H9 (cell line): ENCODE results near the gene VSTM4. TPM values are rescaled to one million over a fixed set of nuclear protein-coding genes. Genes with fewer than 3 reads are reported as not detected.

Source experiments
- DNase-seq: peaks from one replicate; pipeline ENCODE4 v3.0.0-alpha.2; 2017
- H2AFZ ChIP-seq: one replicate; pipeline ENCODE4 v1.6.1; 2013; ENCODE audit warnings: mild to moderate bottlenecking, low read length, control low read depth, moderate library complexity
- H2AK5ac ChIP-seq: 2 replicates; pipeline ENCODE4 v1.6.1; 2013; ENCODE audit warnings: low read length, control low read depth, mixed read lengths; ENCODE audit not compliant: insufficient read length
- H2BK120ac ChIP-seq: one replicate; pipeline ENCODE4 v1.6.1; 2013; ENCODE audit warnings: low read depth, mild to moderate bottlenecking, low read length, control low read depth, inconsistent platforms; ENCODE audit not compliant: poor library complexity, severe bottlenecking
- H2BK12ac ChIP-seq: 2 replicates; pipeline ENCODE4 v1.6.1; 2013; ENCODE audit warnings: low read length, control low read depth, mixed read lengths, low read depth; ENCODE audit not compliant: insufficient read length
- H2BK15ac ChIP-seq: 2 replicates; pipeline ENCODE4 v1.6.1; 2013; ENCODE audit warnings: low read depth, low read length, control low read depth
- H2BK20ac ChIP-seq: one replicate; pipeline ENCODE4 v1.6.1; 2013; ENCODE audit warnings: low read depth, mild to moderate bottlenecking, low read length, control low read depth, inconsistent platforms; ENCODE audit not compliant: poor library complexity, severe bottlenecking
- H2BK5ac ChIP-seq: 2 replicates; pipeline ENCODE4 v1.6.1; 2013; ENCODE audit warnings: low read length, control low read depth, mixed read lengths; ENCODE audit not compliant: insufficient read length
- H3K14ac ChIP-seq: 2 replicates; pipeline ENCODE4 v1.6.1; 2013; ENCODE audit warnings: low read length, control low read depth; ENCODE audit not compliant: insufficient read depth
- H3K18ac ChIP-seq: 2 replicates; pipeline ENCODE4 v1.6.1; 2013; ENCODE audit warnings: low read depth, mild to moderate bottlenecking, mixed read lengths, low read length, control low read depth; ENCODE audit not compliant: insufficient read length
- H3K23ac ChIP-seq: 2 replicates; pipeline ENCODE4 v1.6.1; 2013; ENCODE audit warnings: low read length, control low read depth, mixed read lengths, low read depth; ENCODE audit not compliant: insufficient read length
- H3K23me2 ChIP-seq: 2 replicates; pipeline ENCODE4 v1.6.1; 2013; ENCODE audit warnings: low read depth, mild to moderate bottlenecking, mixed read lengths, low read length, control low read depth; ENCODE audit not compliant: insufficient read length, poor library complexity, severe bottlenecking
- H3K27ac ChIP-seq: 2 replicates; pipeline ENCODE4 v1.5.1; 2013; ENCODE audit warnings: low read length, control low read depth, mixed read lengths, low read depth; ENCODE audit not compliant: insufficient read length
- H3K27me3 ChIP-seq: 2 replicates; pipeline ENCODE4 v1.6.1; 2013; ENCODE audit warnings: low read length, control low read depth, inconsistent platforms; ENCODE audit not compliant: insufficient read depth
- H3K4ac ChIP-seq: 2 replicates; pipeline ENCODE4 v1.6.1; 2013; ENCODE audit warnings: low read depth, mild to moderate bottlenecking, control low read depth, inconsistent platforms, low read length, moderate library complexity
- H3K4me1 ChIP-seq: 2 replicates; pipeline ENCODE4 v1.6.1; 2013; ENCODE audit warnings: low read length, control low read depth, inconsistent platforms; ENCODE audit not compliant: insufficient read depth
- H3K4me2 ChIP-seq: 2 replicates; pipeline ENCODE4 v1.6.1; 2013; ENCODE audit warnings: low read length, control low read depth, mixed read lengths; ENCODE audit not compliant: insufficient read length, insufficient read depth
- H3K56ac ChIP-seq: 2 replicates; pipeline ENCODE4 v1.6.1; 2013; ENCODE audit warnings: low read depth, mild to moderate bottlenecking, mixed read lengths, low read length, control low read depth; ENCODE audit not compliant: insufficient read length
- H3K79me1 ChIP-seq: 2 replicates; pipeline ENCODE4 v1.6.1; 2013; ENCODE audit warnings: low read depth, mild to moderate bottlenecking, moderate library complexity, low read length, control low read depth, inconsistent platforms; ENCODE audit not compliant: insufficient read depth, poor library complexity, severe bottlenecking
- H3K79me2 ChIP-seq: 2 replicates; pipeline ENCODE4 v1.6.1; 2013; ENCODE audit warnings: low read length, control low read depth, inconsistent platforms; ENCODE audit not compliant: insufficient read depth
- H3K9ac ChIP-seq: 2 replicates; pipeline ENCODE4 v1.6.1; 2013; ENCODE audit warnings: low read length, control low read depth, mixed read lengths; ENCODE audit not compliant: insufficient read length; ENCODE audit errors: extremely low read depth
- H3K9me3 ChIP-seq: one replicate; pipeline ENCODE4 v1.6.1; 2013; ENCODE audit warnings: low read depth, low read length, inconsistent platforms; ENCODE audit not compliant: control insufficient read depth
- H3T11ph ChIP-seq: one replicate; pipeline ENCODE4 v1.6.1; 2013; ENCODE audit warnings: mild to moderate bottlenecking, low read length, control low read depth, inconsistent platforms
- H4K20me1 ChIP-seq: one replicate; pipeline ENCODE4 v1.6.1; 2013; ENCODE audit not compliant: control insufficient read depth, insufficient read length, insufficient read depth
- H4K5ac ChIP-seq: 2 replicates; pipeline ENCODE4 v1.6.1; 2013; ENCODE audit warnings: low read depth, mild to moderate bottlenecking, mixed read lengths, low read length, control low read depth; ENCODE audit not compliant: insufficient read length
- H4K8ac ChIP-seq: replicated peaks from 2 replicates; pipeline ENCODE4 v1.6.1; 2013; ENCODE audit warnings: low read length, control low read depth, mixed read lengths, low read depth; ENCODE audit not compliant: insufficient read length
- H4K91ac ChIP-seq: 2 replicates; pipeline ENCODE4 v1.6.1; 2013; ENCODE audit warnings: low read depth, mild to moderate bottlenecking, moderate library complexity, mixed read lengths, low read length, control low read depth; ENCODE audit not compliant: insufficient read length
- H3K27ac Mint-ChIP-seq, 3 experiments: 2 replicates in 2 of 3; 3 replicates in 1 of 3; pipeline ENCODE4 v1.8.0; 2020 to 2021; ENCODE audit warnings: mixed read lengths in 3 of 3, mild to moderate bottlenecking in 1 of 3, moderate library complexity in 1 of 3
- H3K27me3 Mint-ChIP-seq: 2 replicates; pipeline ENCODE4 v1.8.0; 2021; ENCODE audit warnings: low read depth, mild to moderate bottlenecking, moderate library complexity, mixed read lengths
- H3K36me3 Mint-ChIP-seq, 3 experiments: 2 replicates in 2 of 3; 3 replicates in 1 of 3; pipeline ENCODE4 v1.8.0; 2020 to 2021; ENCODE audit warnings: low read depth in 3 of 3, mixed read lengths in 3 of 3; ENCODE audit not compliant: insufficient read depth in 1 of 3
- H3K4me1 Mint-ChIP-seq, 2 experiments: 2 replicates each; pipeline ENCODE4 v1.8.0; 2020; ENCODE audit warnings: mixed read lengths in 2 of 2
- H3K4me3 Mint-ChIP-seq, 2 experiments: 2 replicates in 1 of 2; 3 replicates in 1 of 2; pipeline ENCODE4 v1.8.0; 2020 to 2021; ENCODE audit warnings: mild to moderate bottlenecking in 2 of 2, mixed read lengths in 2 of 2, moderate library complexity in 1 of 2
- H3K9me3 Mint-ChIP-seq, 2 experiments: 2 replicates in 1 of 2; 3 replicates in 1 of 2; pipeline ENCODE4 v1.8.0; 2020; ENCODE audit warnings: mild to moderate bottlenecking in 2 of 2, mixed read lengths in 2 of 2, moderate library complexity in 1 of 2
- CTCF ChIP-seq: fragments of 200-600 bp; sonication (generic); conservative IDR thresholded peaks from 3 replicates; pipeline ENCODE4 v1.8.0; 2021; ENCODE audit warnings: antibody characterized with exemption, mild to moderate bottlenecking
- WGBS: extraction: QIAGEN DNeasy Blood & Tissue Kit; methylation state at CpG from one replicate; pipeline ENCODE4 v1.1.7; 2013; ENCODE audit warnings: missing lambda C conversion rate, low lambda C conversion rate, mixed read lengths; ENCODE audit not compliant: insufficient read length; ENCODE audit errors: extremely low coverage; 5-methylcytosine and 5-hydroxymethylcytosine counted together
- total RNA-seq: library from RNA; stranded (reverse); gene quantifications from 2 replicates; pipeline ENCODE4 v1.2.1, GENCODE V29; 2021

VSTM4 gene
- total RNA-seq, 1 experiment from 2014 or later = 0.44 TPM

DNA sequence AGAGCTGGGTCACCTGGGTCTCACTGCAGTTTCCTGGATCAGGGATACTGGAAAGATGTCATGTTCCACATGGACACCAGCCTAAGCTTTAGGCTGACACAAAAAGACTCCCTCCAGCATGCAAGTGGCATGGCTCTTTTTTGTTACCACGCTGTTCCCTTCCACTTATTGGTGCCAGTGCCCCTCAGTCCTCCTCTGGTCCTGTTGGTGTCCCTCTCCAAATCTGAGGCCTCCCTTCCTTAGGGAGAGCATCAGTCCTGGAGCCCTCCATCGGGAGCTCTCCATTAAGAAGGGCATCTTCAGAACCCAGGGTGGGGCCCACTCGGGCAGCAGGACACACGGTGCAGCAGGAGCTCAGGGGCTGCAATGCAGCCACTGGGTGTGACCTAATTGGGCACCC is 99.6 kb downstream of the VSTM4 start:
- TF ChIP-seq CTCF = no peak
- H4K5ac ChIP-seq = no peak overlapping the region
- H3K36me3 Mint-ChIP-seq = no peaks in the 10 kb centered on the region

More for the DNA sequence above, 99.6 kb downstream of the VSTM4 start:
- no peak overlapping the region for H3K27ac ChIP-seq
- no peak overlapping the region for H3K4me2 ChIP-seq
- Mint-ChIP-seq H3K9me3 (no peaks in the 10 kb centered on the region), H3K4me3 (no peak overlapping the region), H3K4me1 (peaks cover 9 to 12% of the 10 kb centered on the region in 2 experiments), H3K27ac (no peak overlapping the region), H3K27me3 (peaks cover 3% of the 10 kb centered on the region)
- H3K56ac ChIP-seq = no peak overlapping the region
- no peak overlapping the region for H3K14ac ChIP-seq
- H2BK20ac ChIP-seq = no peak overlapping the region
- no peaks in the 10 kb centered on the region for H3K9me3 ChIP-seq
- H2BK12ac ChIP-seq = no peak overlapping the region
- no peak overlapping the region for H2BK120ac ChIP-seq
- H2AFZ ChIP-seq = no peak overlapping the region
- no peaks in the 10 kb centered on the region for H3K79me1 ChIP-seq
- no peak overlapping the region for H3K23ac ChIP-seq
- no peak overlapping the region for H2AK5ac ChIP-seq
- no peaks in the 10 kb centered on the region for H3K27me3 ChIP-seq
- no peak overlapping the region for H2BK5ac ChIP-seq
- H2BK15ac ChIP-seq = no peak overlapping the region
- no peaks in the 10 kb centered on the region for H3K23me2 ChIP-seq
- no peak overlapping the region for H3K9ac ChIP-seq
- no peak overlapping the region for H3K4ac ChIP-seq
- no peak for DNase-seq
- WGBS = no CpG with 5 or more reads among the region's 4 CpGs
- no peak overlapping the region for H4K8ac ChIP-seq
- no peak overlapping the region for H3T11ph ChIP-seq
- H3K79me2 ChIP-seq = no peaks in the 10 kb centered on the region
- H4K20me1 ChIP-seq = no peaks in the 10 kb centered on the region
- no peak overlapping the region for H3K18ac ChIP-seq
- H4K91ac ChIP-seq = no peak overlapping the region
- no peaks in the 10 kb centered on the region for H3K4me1 ChIP-seq
